ENCODE results near the gene GALK2.
A peak's percentile ranks its signal among the peaks of the same experiment; 100 is the strongest.

Gene GALK2

GRCh38 chr15:49169880-49170597 is at the start of gene GALK2:
GALK2 (plus strand) TSS chr15:49170247; CDS start chr15:49170323, 76 bp downstream.
- peak; percentile 88 for DNase-seq

GRCh38 chr15:49120832-49121231 is 49.2 kb upstream of the GALK2 start:
- DNase-seq: no peak

DNA sequence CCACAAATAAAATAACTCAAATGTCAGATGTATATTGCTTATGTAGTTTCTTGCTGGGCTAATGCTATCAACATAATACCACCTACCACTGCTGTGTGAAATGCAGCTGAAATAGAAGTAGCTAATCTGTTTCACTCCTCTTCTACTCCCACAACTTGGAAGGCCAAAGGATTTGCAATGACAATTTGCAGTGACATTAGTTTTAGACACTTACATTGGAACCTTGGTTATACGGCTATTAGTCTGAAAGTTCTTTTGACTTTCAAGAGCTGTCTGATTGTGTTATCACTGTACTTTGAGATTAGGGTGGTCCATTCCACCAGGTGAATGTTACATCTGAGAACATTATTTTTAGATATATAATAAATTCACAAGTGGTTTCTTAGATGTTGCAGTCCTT is 48.1 kb upstream of the GALK2 start:
- DNase-seq: no peak

GRCh38 chr15:49122541-49123062 is 47.4 kb upstream of the GALK2 start:
- no peak for DNase-seq

- DNase-seq: no peak
These were observed 45.7 kb upstream of the GALK2 start for GRCh38 chr15:49124371-49124770.

GRCh38 chr15:49131403-49131802 is 38.6 kb upstream of the GALK2 start:
- DNase-seq: no peak

DNA sequence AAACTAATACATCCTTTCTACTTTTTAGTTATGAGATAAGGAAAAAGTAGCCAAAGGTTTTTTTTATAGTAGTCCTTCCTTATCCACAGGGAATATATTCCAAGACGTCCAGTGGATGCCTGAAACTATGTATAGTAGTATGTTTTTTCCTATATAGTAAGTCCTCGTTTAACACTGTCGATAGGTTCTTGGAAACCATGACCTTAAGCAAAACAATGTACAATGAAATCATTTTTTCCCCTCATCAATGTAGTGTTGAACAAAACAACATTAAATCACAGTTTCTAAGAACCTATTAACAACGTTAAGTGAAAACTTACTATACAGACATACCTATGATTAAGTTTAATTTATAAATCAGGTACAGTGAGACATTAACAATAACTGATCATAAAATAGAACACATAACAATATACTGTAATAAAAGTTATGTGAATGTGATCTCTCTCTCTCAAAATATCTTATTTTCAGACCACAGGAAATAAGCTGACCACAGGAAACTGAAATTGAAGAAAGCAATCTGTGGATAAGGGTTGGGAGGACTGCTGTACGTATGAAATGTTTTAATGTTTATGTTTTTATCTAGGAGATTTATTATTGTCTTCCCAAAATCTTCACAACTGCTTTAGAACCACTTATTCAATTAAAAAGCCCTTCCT is 35.2 kb upstream of the GALK2 start:
- DNase-seq: no peak

DNA sequence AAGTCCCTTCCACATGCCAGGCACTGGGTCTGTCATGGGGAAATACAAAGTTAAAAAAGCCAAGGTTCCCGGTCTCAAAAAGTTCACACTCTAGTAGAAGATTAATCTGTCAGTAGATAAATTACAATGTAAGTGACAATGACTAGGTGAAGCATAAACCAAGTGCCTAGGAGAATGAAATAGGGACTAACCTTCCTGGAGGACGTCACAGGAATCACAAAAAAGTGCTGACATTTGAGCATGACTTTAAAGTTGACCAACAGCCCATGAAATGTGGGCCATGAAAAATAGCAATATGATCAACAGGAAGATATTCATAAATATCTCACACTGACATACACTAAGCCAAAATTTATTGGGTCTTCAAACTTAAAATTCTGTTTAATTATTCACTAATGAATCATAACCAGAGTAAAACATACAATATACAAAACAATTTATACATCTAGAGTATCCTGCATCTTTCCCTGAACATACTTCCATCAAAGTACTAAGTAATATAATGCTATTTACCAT is 34.6 kb upstream of the GALK2 start:
- DNase-seq: no peak

- DNase-seq: no peak
These were observed 34.1 kb upstream of the GALK2 start for GRCh38 chr15:49135911-49136310.

GRCh38 chr15:49137861-49138260 is 32.2 kb upstream of the GALK2 start:
- no peak for DNase-seq

DNA sequence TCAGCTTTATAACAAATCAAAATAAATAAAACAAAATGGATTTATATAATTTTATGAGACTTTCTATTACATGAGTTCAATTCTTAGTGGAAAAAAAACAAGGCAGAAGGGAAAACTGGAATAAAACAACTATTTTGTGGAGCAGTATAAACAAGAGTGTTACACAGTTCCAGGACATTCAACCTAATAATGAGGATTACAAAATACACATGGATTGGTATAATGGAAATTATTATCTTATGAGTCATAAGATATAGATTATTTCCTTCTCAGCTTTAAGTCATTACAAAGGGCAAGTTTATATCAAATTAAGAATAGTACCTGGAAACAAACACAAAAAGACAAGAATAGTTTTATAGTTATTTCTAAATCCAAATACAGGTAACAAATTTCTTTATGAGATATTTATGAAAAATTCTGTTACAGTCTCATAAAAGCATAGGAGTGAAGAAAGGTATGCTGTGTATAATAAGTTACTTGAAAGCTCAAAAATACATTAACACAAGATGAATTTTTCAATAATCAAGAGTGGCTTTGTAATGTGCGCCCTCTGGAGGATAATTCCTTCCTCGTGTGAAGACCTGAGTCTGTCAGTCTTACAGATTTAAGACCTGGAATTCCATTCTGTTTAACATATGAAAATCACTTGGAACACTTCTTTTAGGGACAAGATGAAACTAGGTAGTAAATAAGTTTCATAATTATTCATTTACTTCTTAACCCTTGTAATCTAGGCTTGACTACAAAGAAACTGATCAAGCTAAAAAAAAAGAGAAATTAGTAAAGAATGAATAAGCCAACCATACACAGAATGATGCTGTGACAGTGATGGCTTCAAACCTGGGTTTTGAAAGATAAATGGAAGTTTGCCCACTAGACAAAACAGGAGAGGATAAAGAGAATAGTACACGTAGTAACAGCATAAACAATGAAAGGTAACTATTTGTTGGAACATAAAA is 24.1 kb upstream of the GALK2 start:
- no peak for DNase-seq

GRCh38 chr15:49148298-49148697 is 21.7 kb upstream of the GALK2 start:
- DNase-seq: no peak

GRCh38 chr15:49148727-49149126 is 21.3 kb upstream of the GALK2 start:
- DNase-seq: no peak

- no peak for DNase-seq
These were observed 18.2 kb upstream of the GALK2 start for GRCh38 chr15:49151831-49152230.

GRCh38 chr15:49152552-49153312 is 17.3 kb upstream of the GALK2 start:
- DNase-seq: no peak

GRCh38 chr15:49154359-49154758 is 15.7 kb upstream of the GALK2 start:
- no peak for DNase-seq

- DNase-seq: no peak
These were observed 15.3 kb upstream of the GALK2 start for GRCh38 chr15:49154799-49155109.

DNA sequence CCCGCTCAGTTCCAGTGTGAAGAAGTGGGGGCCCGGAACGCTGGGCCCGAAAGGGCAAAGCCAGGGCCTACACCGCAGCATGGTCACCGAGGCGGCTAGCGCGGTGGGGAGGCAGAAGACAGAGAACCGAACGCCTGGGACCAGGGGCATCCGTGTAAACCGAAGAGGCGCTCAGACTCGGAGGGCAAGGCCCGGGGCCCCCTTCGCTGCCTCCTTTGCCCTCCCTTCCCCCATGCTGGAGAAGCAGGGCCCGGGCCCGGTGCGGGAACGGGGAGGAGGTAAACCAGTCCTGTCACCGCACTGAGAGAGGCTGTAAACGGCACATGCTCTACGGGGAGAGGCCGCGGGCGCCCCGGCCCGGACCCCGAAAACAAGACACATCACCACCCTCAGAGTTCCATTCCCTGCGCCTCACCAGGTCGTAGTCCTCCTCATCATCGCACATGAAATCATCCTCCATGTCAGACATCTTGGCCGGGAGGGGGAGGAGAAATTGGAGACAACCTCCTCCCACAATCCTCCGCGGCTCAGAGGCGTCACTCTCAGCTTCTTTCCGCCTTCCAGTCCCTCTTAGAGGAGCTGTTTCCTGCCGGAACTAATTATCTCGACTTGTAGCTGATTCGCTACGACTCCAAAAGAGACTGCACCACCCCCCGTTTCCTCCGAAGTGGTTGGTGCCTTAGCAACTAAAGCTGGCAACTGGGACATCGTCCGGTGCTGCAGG is 14.8 kb upstream of the GALK2 start, which contains the start of gene COPS2:
Gene COPS2 (minus strand): TSS at position 490 of the 724 bp plus-strand sequence. CDS start 21 bp downstream, at position 469.
- peak; percentile 84 for DNase-seq

DNA sequence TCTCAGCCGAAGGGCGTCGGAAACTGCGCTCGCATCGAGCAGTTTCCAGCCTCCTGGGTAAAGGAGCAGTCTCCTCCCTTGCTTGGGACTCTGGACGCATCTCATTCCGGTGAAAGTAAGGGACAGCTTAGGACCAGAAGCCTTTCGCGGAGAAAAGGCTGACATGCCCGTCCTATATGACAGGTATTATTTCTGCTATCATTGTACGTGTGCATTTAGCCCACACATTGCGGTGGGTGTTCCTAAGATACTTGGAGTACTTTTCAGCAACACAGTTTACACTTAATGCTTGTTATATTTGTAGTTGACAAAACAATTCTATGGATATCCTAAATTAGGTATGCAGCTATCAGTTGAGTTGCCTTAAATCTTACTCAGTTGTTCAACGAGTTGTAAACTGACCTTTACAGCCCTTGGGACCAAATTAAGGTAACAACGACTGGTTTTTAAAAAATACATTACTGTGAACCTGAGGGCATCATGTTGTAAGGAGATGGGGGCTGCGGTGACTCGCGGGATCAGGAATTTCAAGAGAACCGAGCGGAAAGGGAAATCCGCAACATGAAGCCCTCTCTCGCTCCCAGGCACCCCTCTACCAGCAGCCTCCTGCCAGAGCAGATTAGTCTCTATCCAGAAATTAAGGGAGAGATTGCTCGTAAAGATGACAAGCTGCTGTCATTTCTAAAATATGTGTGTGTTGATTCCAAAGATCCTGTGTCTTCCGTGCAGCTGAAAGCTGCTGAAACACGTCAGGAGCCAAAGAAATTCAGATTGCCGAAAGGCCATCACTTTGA is 14.0 kb upstream of the GALK2 start:
- DNase-seq: no peak

DNA sequence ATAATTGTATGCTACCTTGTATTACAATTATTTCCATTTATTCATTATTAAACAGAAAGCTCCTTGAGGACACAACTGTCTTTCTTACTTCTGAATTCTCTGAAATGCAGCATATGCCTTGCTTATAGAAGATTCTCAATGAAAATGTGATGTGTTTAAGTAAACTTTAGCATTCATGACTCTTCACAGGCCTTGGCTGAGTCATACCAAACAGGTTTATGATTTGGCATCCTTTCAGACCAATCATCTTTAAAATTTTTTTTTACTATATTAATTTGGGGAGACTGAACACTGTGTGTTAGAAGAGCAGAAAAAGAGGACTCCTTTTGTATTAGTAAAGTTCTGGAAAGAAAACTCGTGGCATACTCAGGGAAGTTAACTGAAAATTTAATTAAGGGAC is 6.4 kb upstream of the GALK2 start:
- DNase-seq: no peak

DNA sequence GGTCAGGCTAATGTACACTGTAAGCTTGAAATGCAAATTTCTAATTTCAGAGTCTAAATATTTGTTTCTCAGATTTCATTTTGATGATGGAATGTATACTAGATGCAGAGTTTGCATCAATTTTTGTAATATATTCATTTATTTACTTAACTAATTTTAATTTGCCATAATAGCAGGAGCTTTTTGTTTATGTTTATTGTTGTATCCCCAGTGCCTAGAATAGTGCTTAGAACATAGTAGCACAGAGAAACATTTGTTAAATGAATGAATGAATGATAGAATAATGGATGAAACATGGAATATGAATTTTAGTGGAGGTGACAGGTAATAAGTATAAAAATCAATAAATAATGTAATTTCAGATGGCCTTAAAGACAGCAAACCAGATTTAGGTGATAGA is 5.2 kb upstream of the GALK2 start:
- no peak for DNase-seq

Data from GF-D8 (cell line).